GM21619 (cell line): ENCODE results near the gene DIRAS3.
"Not testable (repeated sequence)": the region's sequence is repeated elsewhere in the genome, so short reads cannot be mapped to it uniquely, and the experiment has no call there.

Source experiments
- ATAC-seq: cut with Tn5 transposase; IDR thresholded peaks from one replicate; pipeline ENCODE4 v1.9.1; 2021; ENCODE audit not compliant: unreplicated experiment

DIRAS3 gene

DNA sequence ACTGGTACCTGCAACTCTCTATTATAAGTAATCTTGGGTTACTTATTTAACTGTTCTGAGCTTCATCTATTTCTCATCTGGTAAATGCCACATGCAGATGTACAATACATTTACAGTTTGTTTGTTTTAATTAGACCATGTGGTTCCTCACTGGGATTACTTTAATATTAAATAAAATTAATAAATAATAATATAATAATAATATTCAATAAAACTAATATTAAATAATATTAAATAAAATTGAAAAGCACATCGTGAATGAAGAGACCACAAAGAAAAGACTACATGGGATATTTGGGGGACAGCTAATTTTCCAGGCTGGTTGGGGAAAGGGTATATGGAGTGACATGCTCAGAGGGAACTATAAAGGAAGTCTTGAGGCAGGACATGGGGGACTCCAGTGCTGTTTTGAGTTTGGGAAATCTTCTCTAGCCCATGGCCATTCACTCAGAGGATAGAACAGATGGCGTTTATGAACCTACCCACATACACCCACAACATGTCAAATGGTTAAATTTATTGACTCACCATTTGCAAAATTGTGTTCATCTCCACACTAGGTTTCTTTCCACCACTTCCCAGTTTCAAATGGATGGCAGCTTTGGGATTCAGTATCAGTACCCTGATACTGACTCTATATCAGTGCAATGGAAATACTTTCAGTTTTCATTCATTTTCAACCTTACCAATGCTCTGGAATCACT, 25.6 kb downstream of the DIRAS3 start:
- ATAC-seq: no peak

- no peak for ATAC-seq
These were observed 34.0 kb downstream of the DIRAS3 start for GRCh38 chr1:68016381-68016780.

DNA sequence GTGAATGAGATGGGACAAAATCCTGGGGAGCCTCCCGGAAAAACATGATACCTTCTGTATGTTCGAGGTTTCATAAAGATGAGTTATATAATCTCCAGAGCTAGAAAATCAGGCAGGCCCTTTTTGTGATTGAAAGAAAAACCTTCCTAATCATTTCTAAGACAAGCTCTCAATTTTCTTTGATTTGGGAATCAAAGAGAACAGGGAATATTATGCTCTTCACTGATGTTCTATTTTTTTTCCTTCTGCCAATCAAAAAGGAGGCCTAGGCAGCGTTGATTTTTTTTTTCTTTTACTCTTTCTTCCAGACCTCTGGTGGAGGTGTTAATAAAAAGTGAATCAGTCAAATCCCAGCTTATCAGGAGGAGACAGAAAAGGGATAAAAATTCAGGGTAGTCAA, 34.5 kb downstream of the DIRAS3 start:
- no peak for ATAC-seq

DNA sequence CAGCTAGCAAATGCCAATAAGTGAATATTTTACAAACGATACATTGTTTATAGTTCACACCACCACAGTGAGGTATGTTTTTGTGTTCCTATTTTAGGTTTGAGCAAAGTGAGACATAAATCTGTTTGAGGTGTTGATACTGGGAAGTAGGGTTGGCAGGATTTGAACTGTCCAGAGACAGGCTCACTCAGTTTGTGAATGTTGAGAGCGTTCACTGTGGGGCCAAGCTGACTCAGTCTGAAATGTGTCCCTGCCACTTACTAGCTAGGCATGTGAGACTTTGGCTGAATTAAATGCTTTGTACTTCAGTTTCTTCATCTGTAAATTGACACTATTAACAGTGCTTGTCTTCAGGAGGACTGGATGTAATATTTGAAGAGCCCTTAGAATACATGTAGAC, 35.1 kb downstream of the DIRAS3 start:
- no peak for ATAC-seq

- ATAC-seq: no peak
These were observed 37.1 kb downstream of the DIRAS3 start for GRCh38 chr1:68013351-68013750.

- ATAC-seq: no peak
These were observed 38.6 kb downstream of the DIRAS3 start for GRCh38 chr1:68011657-68012375.

GRCh38 chr1:68010543-68010942, 39.9 kb downstream of the DIRAS3 start:
- no peak for ATAC-seq

GRCh38 chr1:68010090-68010489, 40.3 kb downstream of the DIRAS3 start:
- no peak for ATAC-seq

DNA sequence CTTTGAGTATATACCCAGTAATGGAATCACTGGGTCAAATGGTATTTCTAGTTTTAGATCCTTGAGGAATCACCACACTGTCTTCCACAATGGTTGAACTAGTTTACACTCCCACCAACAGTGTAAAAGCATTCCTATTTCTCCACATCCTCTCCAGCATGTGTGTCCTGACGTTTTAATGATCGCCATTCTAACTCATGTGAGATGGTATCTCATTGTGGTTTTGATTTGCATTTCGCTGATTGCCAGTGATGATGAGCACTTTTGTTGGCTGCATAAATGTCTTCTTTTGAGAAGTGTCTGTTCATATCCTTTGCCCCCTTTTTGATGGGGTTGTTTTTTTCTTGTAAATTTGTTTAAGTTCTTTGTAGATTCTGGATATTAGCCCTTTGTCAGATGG, 46.8 kb downstream of the DIRAS3 start:
- ATAC-seq: not testable (repeated sequence)

- no peak for ATAC-seq
These were observed 50.2 kb downstream of the DIRAS3 start for GRCh38 chr1:68000191-68000590.

- ATAC-seq: no peak
These were observed 52.7 kb downstream of the DIRAS3 start for GRCh38 chr1:67997746-67998145.
